Epithelial cell of prostate (primary cell): ENCODE data around the gene WWOX.
A peak's percentile ranks its signal among the peaks of the same experiment; 100 is the strongest.
"Not testable (repeated sequence)": the region's sequence is repeated elsewhere in the genome, so short reads cannot be mapped to it uniquely, and the experiment has no call there.

Experiments
- DNase-seq: peaks from one replicate; pipeline ENCODE4 v3.0.0-alpha.2; 2011; ENCODE audit warnings: low read depth, low spot score
- H3K27ac ChIP-seq: fragments of 450-650 bp; 2 replicates; pipeline ENCODE4 v1.5.1; 2017; ENCODE audit warnings: mild to moderate bottlenecking

Gene WWOX

DNA sequence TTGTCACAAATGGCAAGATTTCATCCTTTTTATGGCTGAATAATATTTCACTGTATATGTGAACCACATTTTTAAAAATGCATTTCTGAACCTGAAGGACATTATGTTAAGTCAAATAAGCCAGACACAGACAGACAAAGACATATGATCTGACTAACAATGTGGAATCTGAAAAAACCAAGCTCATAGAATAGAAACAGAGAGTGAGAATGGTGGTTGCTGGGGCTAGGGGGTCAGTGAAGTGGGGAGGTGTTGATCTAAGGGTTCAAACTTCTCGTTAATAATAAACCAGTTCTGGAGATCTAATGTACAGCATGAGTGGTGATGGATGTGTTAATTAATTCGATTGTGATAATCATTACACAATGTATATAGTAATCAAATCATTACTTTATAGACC is 475.1 kb downstream of the WWOX start:
- H3K27ac ChIP-seq, result no peak overlapping the region

DNA sequence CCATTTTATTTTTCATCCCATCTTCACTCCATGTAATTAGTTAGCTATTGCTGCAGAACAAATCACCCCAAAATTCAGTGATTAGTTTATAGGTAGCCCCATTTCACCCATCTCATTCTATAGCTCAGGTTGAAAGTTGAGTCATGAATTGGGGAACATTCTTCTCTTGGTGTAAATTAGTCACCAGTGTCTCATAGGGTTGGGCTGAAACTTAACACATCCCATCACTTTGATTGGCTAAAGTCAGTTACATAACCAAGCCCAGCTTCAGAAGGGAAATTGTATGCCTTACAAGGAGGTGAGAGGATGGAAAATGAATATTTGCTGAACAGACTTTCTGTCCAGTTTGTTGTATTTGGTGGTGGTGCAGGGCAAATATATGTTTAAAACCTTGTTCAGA is 477.5 kb downstream of the WWOX start:
- DNase-seq, result peak; percentile 75
- H3K27ac ChIP-seq, result peak overlapping the region; percentile 50

More for the DNA sequence above, 475.1 kb downstream of the WWOX start:
- no peak for DNase-seq

DNA sequence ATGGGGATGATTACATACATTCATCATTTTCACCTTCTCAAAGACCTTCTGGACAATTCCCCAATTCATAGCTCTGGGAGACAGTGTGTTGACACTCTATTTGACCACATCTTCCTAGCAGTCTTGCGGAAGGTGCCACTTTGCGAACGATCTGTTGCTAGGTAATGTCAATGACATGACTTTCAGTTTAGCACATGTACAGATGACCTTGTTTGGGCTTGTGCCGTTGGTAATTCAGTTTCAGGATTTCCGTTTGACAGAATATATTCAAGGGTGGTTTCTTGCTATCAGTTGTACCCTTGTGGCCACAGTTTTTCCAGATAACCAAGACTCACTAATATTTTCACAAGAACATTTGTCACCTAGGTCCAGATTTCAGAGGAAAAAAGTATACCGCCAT is 478.2 kb downstream of the WWOX start:
- DNase-seq, result no peak
- peak overlapping the region; percentile 50 for H3K27ac ChIP-seq

DNA sequence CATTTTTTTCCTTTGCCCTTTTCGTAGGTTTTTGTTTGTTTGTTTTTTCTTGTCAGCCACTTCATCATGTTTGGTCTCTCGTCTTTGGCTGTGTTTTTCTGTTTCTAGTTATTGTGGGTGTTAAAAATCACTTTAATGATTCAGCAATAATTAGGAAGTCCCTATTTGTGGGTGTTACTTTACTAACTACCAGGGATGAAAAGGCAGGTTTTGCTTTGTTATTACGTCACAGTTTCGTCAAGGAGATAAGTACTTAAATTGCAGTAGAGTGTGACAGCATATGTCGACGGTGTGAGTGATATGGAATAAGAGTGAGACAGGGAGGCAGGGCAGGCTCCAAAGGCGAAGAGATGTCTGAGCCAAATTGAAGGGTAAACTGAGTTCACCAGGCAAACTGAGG is 479.6 kb downstream of the WWOX start:
- no peak overlapping the region for H3K27ac ChIP-seq
- no peak for DNase-seq

DNA sequence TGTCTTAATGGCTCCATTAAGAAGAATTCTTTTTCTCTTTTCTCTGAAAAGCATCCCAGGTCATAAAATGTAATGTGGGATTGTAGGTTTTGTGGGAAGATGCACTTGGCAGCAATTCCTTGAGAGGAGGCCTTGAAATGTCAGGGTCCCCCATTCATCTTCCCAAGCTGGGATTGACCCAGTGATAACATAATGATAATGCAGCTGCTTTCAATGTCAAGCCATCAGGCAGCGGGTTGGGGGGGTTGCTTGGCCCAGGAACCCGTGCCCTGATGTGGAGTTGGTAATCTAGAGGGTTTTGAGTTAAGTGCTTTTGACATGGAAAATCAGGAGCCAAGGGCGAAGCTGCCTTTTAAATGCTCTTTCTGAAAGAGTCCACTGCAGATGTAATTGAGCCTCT is 484.0 kb downstream of the WWOX start:
- no peak for DNase-seq
- no peak overlapping the region for H3K27ac ChIP-seq

DNA sequence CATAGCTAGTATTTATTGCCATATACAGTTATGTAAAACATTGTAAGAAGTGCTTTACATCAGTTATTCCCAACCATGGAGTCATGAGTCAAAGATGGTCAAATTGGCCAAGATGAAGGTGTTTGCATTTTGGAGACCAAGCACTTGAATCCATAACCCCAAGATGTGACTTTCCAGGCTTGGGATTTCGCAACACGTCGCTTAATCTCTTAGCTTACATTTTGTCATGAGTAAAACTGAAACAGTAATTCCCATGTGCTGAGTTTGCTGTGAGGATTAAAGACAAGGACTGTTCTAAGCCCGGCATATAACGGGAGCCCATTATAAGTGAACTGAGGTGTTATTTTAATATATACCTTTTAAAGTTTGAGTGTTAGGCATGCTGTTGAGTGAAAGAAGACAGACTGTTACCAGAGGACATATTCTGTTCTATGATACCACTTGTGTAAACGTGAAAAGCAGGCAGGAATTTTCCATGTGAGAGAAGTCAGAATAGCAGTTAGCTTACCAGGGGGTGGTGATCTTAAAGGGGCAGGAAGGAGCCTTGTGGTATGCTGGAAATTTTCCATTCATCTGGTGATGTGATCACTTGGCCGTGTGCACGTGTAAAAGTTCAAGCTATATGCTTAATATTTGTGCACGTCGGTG is 484.9 kb downstream of the WWOX start:
- no peak overlapping the region for H3K27ac ChIP-seq
- DNase-seq, result no peak

DNA sequence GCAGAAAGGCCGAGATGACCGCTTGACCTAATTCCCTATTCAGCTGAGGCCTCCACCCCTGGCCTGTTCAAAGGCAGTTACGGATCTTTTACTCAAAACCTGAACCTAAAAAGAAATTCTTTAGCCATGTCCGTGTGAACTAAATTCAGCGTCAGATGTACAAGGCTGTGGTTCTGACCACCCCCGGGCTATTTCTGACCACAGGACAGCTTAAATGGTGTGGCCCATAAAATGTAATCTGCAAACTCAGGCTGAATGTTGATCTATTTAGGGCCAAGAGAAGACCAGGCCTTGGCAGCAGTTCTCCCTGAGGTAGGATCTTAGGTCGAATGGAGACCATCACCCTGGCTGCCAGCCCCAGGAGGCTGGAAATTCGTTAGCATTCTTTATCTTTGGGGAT is 485.5 kb downstream of the WWOX start:
- DNase-seq, result no peak
- no peak overlapping the region for H3K27ac ChIP-seq

DNA sequence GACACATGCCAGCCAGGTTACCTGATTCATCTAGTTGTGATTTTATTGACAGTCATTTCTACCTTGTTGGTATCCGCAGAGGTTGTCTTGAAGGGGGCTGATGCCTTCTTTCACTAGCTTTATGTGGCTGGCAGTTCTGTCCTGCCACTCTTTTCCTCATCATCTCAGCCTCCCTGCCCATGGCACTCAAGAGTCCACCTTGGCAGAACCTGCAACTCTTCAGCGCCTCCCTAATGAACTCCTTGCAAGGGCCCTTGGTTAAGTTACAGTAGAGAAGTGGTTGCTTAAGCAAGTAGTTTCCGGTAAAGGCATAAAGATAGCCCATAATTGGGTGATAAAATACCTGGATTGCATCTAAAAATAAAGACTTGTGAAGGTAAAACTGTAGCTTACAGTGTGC is 489.9 kb downstream of the WWOX start:
- DNase-seq, result no peak
- no peak overlapping the region for H3K27ac ChIP-seq

DNA sequence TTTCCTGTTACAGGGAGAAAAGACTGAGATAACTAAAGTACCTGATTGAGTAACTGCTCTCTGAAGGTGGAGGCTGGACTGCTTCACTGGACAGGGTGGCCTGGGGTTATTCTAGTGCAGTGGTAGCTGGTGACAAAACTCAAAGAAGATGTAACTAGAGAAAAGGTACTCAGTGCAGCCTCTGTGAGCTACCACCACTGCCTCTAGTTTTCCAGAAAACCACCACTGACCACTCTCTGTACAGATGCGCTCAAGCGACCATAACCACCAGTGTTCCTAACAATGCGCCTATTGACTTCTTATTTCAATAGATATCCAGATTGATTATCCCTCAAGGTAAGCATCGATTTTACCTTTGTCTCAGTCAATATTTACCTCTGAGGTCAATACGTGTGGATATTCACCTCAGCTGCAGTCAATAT is 492.2 kb downstream of the WWOX start:
- no peak overlapping the region for H3K27ac ChIP-seq
- no peak for DNase-seq

DNA sequence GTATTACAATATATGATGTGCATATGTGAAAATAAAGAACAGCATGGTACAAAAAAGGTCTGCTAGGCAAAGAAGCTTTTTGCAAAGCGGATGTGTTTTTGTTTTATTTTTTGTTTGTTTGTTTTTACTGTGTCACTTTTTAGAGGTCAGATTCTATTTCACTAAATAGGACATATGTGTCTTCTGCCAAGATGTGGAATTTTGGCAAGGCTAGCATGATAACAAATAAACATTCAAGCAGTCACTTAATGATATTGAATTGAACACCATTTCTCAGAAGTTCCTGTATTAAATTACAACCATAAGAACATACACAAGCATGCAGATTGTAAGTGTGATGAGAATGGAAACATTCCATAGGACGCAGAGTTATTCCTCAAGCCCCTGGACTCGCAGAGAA is 492.7 kb downstream of the WWOX start:
- no peak overlapping the region for H3K27ac ChIP-seq

DNA sequence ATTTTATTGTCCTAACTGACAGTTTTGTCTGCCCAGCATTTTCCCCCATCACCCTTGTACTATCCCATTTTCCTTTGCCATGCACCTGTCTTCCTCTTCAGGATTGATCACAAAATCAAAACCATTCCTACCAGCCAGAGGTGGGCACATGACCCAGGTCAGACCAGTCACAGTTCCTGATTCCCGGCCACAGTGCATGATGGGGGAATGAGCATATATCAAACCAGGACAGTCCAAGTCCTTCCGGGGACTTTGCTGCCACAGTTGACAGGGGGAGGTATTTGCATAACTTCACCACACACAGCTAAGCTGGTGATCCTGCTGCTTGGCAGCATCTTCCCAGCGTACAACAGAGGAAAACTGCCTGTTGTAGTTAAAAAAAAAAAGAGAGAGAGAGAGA is 493.9 kb downstream of the WWOX start:
- no peak for DNase-seq
- no peak overlapping the region for H3K27ac ChIP-seq

More for the DNA sequence above, 492.7 kb downstream of the WWOX start:
- DNase-seq, result no peak

DNA sequence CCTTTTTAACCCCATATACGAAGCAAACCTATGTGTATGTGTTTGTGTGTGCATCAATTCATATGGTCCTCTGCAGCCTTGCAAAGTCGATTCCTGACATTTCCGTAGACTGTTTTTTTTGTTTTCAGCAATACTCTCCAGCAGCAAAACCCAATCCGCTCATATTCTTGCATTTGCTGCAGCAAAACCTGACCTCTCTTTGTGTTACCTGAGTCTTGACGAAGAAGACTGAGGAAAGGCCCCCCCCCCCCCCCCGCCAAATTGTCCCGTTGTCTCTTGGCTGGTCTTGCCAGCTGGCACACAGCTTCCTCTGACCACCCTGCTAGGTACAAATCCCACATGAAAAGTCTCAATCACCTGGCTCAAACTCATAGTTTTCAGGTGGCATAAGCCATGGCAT is 494.7 kb downstream of the WWOX start:
- H3K27ac ChIP-seq, result no peak overlapping the region
- DNase-seq, result no peak

DNA sequence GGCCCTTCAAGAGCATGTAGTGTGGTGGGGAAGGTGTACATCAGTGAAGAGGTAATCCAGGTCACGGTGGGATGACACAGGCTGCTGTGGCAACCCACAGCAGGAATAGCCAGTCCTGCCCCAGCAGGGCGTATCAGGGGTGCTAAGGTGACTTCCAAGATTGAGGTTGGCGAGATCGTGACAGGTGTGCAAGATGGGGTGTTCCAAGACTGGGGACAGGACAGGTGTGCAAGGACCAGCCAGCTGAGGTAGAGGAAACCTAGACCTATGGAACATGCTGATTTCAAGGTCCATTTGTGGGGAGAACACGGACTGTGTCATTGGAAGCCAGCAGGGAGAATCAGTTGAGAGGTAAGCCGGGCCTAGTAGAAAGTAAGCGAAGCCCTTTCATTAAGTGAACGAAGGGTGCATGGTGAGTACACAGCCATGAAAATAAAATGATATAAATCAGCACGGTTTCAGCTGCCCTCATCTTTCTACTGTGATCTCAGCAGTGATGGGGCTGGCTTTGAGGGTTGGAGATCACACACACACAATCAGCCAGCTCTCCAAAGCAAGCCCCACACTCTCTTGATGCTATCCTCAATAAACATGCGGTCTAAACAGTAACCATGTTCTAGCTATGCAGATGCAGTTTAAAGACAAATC is 497.0 kb downstream of the WWOX start:
- DNase-seq, result no peak
- no peak overlapping the region for H3K27ac ChIP-seq

DNA sequence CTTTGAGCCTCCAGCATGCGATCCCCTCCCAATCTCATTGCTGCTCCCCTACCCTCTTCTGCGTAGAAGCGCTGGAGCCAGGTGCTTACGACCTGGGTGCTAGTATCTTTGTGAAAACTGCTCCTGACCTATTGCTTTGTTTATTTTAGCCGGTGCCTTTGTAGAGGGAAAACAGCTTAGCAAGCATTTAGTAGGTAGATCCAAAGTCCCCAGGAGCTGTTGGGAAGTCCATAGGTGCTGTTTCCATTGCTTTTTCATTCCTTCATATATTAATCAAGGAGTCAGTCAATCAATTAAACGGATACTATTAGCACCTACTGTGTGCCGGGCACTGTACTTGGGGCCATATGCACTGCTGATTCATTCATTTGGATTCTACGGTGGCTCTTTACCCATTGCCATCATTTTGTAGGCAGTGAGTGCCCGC is 497.6 kb downstream of the WWOX start:
- no peak for DNase-seq

DNA sequence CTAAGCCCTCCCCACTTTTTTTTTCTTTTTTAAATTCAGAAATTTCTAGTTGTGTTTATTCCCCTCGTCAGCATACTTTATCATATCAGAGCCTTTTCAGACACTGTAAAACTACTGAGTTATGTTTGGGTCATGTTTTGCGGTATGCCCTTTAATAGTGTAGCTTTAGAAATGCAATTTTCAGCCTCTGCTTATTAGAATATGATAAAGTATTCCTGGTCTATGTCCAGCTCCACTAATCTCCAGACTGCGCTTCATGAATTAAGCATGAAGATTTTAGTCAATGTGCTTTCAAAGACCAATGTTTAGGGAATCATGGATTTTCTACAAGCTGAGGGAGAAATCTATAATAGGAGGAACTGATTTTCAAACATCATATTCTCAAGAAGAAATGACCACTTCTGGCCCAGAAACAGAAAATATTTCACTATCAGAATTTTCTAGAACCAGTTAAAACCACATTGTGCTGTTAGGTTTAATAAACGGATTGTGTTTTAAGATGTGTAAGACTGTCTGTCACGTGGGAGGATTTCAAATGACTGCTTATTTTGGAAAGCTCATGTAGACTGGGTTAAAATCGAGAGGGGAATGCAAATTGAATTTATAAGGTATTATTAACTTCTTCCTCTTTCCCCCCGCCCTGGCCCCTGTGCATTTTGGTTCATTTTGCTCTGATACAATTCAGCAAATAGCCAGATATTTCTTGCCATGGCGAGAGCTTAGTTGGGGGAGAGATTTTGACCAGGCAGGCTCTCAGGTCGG is 498.5 kb downstream of the WWOX start:
- DNase-seq, result no peak
- no peak overlapping the region for H3K27ac ChIP-seq

More for the DNA sequence above, 497.6 kb downstream of the WWOX start:
- no peak overlapping the region for H3K27ac ChIP-seq

DNA sequence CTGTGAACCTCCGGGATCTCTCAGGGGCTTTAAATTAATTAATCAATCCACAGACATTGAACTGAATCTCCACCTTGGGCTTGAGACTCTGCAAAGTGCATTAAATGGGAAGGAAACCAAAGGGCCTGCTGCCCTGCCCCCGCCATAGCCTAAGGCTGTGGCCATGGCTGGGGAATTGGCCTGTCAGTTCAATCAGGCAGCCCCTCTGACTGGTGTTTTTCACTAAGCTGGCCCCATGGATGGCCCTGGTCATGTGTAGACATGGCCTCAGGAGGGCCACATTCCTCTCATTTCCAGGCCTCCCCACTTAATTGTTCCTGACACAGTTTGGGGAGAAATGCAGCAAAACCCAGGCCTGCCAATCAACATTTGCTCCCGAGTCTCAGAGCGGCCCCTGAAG is 499.8 kb downstream of the WWOX start:
- no peak for DNase-seq
- no peak overlapping the region for H3K27ac ChIP-seq

DNA sequence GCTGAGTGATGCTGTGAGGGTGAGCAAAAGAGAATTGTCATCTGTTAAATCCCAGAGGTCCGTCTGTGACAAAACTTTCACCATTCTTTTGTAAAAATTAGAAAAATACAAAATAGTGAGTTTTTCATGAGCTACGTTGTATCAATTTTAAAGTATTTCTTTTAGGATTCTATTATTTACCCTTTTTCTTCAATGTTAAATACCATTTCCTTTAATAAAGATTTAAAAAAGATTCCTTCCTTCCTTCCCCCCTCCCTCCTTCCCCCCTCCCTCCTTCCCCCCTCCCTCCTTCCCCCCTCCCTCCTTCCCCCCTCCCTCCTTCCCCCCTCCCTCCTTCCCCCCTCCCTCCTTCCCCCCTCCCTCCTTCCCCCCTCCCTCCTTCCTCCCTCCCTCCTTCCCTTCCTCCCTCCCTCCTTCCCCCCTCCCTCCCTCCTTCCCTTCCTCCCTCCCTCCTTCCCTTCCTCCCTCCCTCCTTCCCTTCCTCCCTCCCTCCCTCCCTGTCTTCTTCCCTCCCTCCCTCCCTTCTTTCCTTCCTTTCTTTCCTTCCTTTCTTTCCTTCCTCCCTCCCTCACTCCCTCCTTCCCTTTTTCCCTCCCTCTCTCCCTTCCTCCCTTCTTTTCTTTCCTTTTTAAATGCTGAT is 505.1 kb downstream of the WWOX start:
- not testable (repeated sequence) for H3K27ac ChIP-seq, DNase-seq

DNA sequence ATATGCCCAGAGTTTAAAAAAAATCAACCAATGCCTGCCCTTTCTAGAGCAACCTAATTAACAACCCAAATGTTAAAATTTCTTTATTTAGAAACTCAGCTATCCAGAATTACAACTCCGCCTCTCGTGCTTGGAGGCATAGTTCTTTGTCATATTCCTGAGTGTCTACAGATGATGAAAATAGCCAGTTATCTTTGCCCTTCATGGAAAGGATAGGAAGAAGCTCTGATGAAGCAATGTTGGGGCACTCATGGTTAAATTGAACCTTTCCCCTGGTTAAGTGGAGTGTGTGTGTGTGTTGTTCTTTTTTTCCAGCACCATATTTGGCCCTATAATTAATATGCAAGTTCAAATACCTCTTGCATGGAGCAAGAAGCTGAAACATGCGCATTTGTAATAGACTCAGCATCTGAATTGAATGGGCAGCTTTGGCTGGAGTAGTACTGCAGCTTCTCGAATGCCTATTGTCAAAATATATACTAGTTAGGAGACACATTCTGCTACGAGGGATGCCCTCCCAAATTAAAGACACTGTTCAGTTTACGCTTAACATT is 506.2 kb downstream of the WWOX start:
- no peak overlapping the region for H3K27ac ChIP-seq
- no peak for DNase-seq

DNA sequence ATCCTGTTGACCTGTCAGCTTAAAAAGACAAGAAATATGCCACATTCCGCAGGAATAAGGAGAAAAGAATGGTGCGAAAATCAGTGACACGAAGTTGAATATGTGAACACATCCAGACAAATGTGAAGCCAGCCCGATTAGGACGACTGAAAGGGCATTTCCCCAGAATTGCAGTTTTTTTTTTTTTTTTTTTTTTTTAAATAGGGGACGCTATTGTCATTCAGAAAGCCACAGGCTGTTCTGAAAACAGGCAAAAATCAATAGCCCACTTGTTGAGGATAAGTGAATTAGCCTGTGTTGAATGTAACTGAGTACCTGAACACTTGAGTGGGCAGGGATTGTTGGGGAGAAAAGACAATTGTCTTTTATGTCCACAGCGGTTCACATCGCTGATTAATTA is 507.1 kb downstream of the WWOX start:
- no peak overlapping the region for H3K27ac ChIP-seq
- DNase-seq, result no peak

DNA sequence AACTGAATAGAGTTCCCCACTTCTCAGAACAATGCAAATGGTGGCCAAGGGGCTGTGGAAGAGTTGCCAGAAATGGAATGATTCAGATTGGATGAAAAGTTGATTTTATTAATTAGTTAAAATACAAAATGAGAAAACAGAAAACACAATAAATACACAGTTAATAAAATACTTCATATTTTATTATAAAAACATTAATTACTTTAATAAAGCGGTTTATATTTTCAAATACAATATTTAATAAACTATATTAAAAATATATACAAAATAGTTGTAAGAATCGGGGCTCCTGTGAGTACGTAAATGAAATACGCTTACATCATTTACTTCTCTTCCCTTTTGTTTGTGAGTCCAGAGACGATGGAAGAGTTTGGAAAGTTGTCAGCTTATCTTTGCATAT is 507.6 kb downstream of the WWOX start:
- no peak for DNase-seq
- H3K27ac ChIP-seq, result no peak overlapping the region

DNA sequence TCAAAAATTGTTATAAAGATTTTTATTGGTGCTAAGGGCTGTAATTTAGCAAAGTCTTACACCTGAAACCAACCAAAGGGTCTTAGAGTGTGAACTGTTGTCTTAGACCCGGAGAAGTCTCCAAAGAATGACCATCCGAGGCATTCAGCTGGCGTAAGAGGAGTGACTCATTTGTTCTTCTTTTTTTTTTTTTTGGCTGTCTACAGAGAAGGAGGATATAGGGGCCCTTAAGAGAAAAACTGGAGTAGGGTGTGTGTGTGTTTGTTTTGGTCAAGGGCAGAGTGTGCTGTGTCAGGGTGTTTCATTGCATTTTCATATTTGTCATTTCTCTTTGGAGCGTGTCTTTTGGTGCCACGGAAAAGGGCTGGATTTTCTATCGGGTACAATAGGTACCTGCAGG is 508.0 kb downstream of the WWOX start:
- H3K27ac ChIP-seq, result no peak overlapping the region
- DNase-seq, result no peak
